BJ (cell line): ENCODE measurements around the gene KCNJ4. TPM values are rescaled to one million over a fixed set of nuclear protein-coding genes. Genes with fewer than 3 reads are reported as not detected.

ENCODE experiments used
- CTCF ChIA-PET: fragments of 350-600 bp; formaldehyde crosslinking; extraction: SDS; loops from one replicate; lab custom pipeline; 2021; ENCODE audit warnings: antibody characterized with exemption, inconsistent platforms; lab: Yijun Ruan, JAX
- POLR2A ChIA-PET: fragments of 300-600 bp; sonication (Branson Sonifier 250); formaldehyde crosslinking; extraction: SDS; loops from one replicate; lab custom pipeline; 2021; ENCODE audit warnings: antibody characterized with exemption; lab: Charles Lee
- DNase-seq: peaks from one replicate; pipeline ENCODE4 v3.0.0-alpha.2; 2011; ENCODE audit warnings: low read depth
- H3K27me3 ChIP-seq: 2 replicates; pipeline ENCODE4 v1.6.0; 2011; ENCODE audit warnings: low read length; ENCODE audit not compliant: control insufficient read depth, insufficient read depth
- H3K36me3 ChIP-seq: 2 replicates; pipeline ENCODE4 v1.5.1; 2011; ENCODE audit warnings: low read length; ENCODE audit not compliant: control insufficient read depth, insufficient read depth
- H3K4me3 ChIP-seq: 2 replicates; pipeline ENCODE4 v1.5.1; 2011; ENCODE audit warnings: low read depth, mild to moderate bottlenecking, control low read depth, low read length
- polyA plus RNA-seq: library from polyadenylated mRNA; depleted of rRNA; stranded (reverse); fragments of >200 nt; gene quantifications from 2 replicates; pipeline ENCODE4 v1.2.3, GENCODE V29; 2011
- TF ChIP-seq, protein P1 (sequence below): IDR thresholded peaks from 2 replicates; pipeline ENCODE4 v1.5.1; 2011; ENCODE audit warnings: low read depth, mild to moderate bottlenecking, control low read depth, inconsistent platforms, low read length, moderate library complexity; ENCODE audit not compliant: insufficient read depth

The KCNJ4 gene
- polyA plus RNA-seq, 1 experiment, result not detected

DNA sequence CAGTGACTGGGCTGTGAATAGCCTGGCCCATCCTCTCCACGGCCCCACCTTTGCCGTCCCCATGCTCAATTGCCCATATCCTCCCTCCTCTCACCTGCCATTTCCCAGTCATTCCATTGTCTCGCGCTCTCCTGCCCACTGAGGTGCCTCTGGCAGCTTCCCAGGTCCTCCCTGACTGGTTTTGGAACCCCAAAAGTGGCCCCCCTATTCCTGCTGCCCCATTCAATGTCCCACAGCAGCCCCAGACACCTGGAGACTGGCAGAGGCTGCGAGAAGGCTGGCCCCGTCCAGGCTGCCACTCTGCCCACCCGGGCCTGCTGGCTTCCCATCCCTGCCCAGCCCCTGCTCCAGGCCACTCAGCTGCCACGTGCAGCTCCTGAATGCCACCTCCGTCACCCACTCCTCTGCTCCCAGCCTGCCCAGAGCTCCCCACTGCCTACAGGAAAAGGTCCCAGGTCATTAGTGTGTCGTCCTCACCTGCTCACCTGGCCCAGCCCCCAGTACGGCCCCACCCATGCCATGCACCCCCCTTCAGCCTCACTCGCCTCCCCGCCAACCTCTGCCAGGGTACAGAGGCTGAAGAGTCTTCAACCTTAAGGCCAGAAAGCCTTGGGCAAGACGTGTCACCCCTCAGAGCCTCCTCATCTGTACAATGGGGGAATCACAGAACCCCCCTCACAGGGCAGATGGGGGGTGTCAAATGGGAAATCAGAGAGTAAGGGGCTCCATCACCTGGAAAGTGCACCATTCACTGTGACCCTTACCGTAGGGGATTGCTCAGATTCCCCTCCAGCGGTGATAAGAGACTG, 37.5 kb downstream of the KCNJ4 start:
- no peak for DNase-seq
- Histone ChIP-seq H3K4me3 (no peak overlapping the region), H3K36me3 (no peaks in the 10 kb centered on the region), H3K27me3 (0 out of 2 replicates have a peak, but pooled peaks cover 4% of the 10 kb centered on the region)
- ChIA-PET CTCF (no interaction called here), POLR2A (no interaction called here)
- TF ChIP-seq, protein P1, sequence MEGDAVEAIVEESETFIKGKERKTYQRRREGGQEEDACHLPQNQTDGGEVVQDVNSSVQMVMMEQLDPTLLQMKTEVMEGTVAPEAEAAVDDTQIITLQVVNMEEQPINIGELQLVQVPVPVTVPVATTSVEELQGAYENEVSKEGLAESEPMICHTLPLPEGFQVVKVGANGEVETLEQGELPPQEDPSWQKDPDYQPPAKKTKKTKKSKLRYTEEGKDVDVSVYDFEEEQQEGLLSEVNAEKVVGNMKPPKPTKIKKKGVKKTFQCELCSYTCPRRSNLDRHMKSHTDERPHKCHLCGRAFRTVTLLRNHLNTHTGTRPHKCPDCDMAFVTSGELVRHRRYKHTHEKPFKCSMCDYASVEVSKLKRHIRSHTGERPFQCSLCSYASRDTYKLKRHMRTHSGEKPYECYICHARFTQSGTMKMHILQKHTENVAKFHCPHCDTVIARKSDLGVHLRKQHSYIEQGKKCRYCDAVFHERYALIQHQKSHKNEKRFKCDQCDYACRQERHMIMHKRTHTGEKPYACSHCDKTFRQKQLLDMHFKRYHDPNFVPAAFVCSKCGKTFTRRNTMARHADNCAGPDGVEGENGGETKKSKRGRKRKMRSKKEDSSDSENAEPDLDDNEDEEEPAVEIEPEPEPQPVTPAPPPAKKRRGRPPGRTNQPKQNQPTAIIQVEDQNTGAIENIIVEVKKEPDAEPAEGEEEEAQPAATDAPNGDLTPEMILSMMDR, result no peak

DNA sequence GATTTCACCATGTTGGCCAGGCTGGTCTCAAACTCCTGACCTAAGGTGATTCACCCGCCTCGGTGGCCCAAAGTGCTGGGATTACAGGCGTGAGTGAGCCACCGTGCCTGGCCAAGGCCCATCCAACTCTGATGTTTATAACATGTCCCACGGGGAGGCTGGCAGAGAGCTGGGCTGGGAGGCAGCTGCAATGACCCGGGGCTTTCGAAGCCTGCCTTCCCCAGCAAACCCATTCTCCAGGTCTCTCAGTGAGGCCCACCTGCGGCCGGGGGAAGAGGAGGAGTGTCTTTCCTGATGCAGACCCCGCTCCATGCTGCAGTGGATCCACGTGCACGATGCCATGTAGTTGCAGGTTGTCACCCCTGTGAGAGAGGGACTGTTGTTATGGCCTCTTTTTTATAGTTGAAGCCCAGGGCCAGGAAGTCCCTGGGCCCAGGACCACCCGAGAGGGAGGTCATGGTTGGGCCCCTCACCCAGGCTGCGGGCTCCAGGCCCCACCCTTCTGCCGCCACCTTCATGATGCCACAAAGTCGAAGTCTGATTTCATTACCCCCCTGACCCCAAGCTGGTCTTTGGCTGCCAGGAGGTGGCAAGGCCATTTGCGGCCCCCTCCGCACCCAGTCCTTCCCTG, 38.3 kb downstream of the KCNJ4 start:
- Histone ChIP-seq H3K27me3 (0 out of 2 replicates have a peak, but pooled peaks cover 4% of the 10 kb centered on the region), H3K36me3 (no peaks in the 10 kb centered on the region), H3K4me3 (no peak overlapping the region)
- ChIA-PET POLR2A (no interaction called here), CTCF (no interaction called here)
- DNase-seq, result no peak
- TF ChIP-seq, protein P1, result no peak

- ChIA-PET POLR2A (no interaction called here), CTCF (no interaction called here)
- no peaks in the 10 kb centered on the region for H3K36me3 ChIP-seq
- no peak for DNase-seq
- TF ChIP-seq, protein P1, result no peak
- H3K4me3 ChIP-seq, result no peak overlapping the region
- 0 out of 2 replicates have a peak, but pooled peaks cover 4% of the 10 kb centered on the region for H3K27me3 ChIP-seq
Measured at GRCh38 chr22:38415561-38416321, 39.3 kb downstream of the KCNJ4 start.

GRCh38 chr22:38415046-38415445, 40.0 kb downstream of the KCNJ4 start:
- Histone ChIP-seq H3K36me3 (no peaks in the 10 kb centered on the region), H3K4me3 (no peak overlapping the region), H3K27me3 (0 out of 2 replicates have a peak, but pooled peaks cover 3% of the 10 kb centered on the region)
- CTCF ChIA-PET, result interaction anchor here (1.3 kb wide), 1 partner anchor 157 kb away, joined by 3 read pairs; no protein-coding TSS in a partner anchor
- POLR2A ChIA-PET, result no interaction called here
- TF ChIP-seq, protein P1, result no peak
- DNase-seq, result no peak
